Naive thymus-derived CD4-positive, alpha-beta T cell (primary cell): ENCODE data around the gene SCGB1C2. TPM values are rescaled to one million over a fixed set of nuclear protein-coding genes. Genes with fewer than 3 reads are reported as not detected.
A peak's percentile ranks its signal among the peaks of the same experiment; 100 is the strongest.

ENCODE experiments used
- ATAC-seq: fragments of 150-1000 bp; cut with Tn5 transposase; 2 replicates; pipeline ENCODE4 v1.10.0; 2021; ENCODE audit warnings: mild to moderate bottlenecking, moderate library complexity
- CTCF ChIA-PET: fragments of 350-600 bp; sonication (Branson Sonifier 250); formaldehyde crosslinking; loops from one replicate; lab custom pipeline; 2021; ENCODE audit warnings: antibody characterized with exemption; lab: Charles Lee
- POLR2A ChIA-PET: fragments of 350-600 bp; sonication (Branson Sonifier 250); formaldehyde crosslinking; loops from one replicate; lab custom pipeline; 2021; ENCODE audit warnings: antibody characterized with exemption, inconsistent platforms; lab: Charles Lee
- DNase-seq, 9 donors: peaks; one replicate each; pipeline versions ENCODE4 v3.0.0 to v3.0.0-alpha.2; 2020 to 2022; ENCODE audit warnings: mixed read lengths in 1 of 9
- H3K27ac ChIP-seq: one replicate; pipeline ENCODE4 v1.7.0; 2013; ENCODE audit warnings: mild to moderate bottlenecking, low read depth, low read length, moderate library complexity
- H3K27me3 ChIP-seq, 2 donors: one replicate each; pipeline ENCODE4 v1.7.0; 2013; ENCODE audit warnings: low read length in 2 of 2, mild to moderate bottlenecking in 2 of 2, moderate library complexity in 2 of 2; ENCODE audit not compliant: control insufficient read depth in 2 of 2, insufficient read depth in 2 of 2
- H3K36me3 ChIP-seq, 3 experiments: 1 replicate in 2 of 3; 2 replicates in 1 of 3; pipeline ENCODE4 v1.7.0; 2013; ENCODE audit warnings: low read length in 3 of 3, mild to moderate bottlenecking in 3 of 3, moderate library complexity in 1 of 3; ENCODE audit not compliant: insufficient read depth in 3 of 3, control insufficient read depth in 2 of 3
- H3K4me1 ChIP-seq, 2 donors: one replicate each; pipeline ENCODE4 v1.7.0; 2013; ENCODE audit warnings: low read length in 2 of 2, mild to moderate bottlenecking in 2 of 2, moderate library complexity in 1 of 2; ENCODE audit not compliant: control insufficient read depth in 2 of 2, insufficient read depth in 2 of 2
- H3K4me3 ChIP-seq: 2 replicates; pipeline ENCODE4 v1.7.0; 2013; ENCODE audit warnings: mild to moderate bottlenecking, low read length
- H3K9me3 ChIP-seq, 3 experiments: 1 replicate in 2 of 3; 2 replicates in 1 of 3; pipeline ENCODE4 v1.7.0; 2013; ENCODE audit warnings: low read length in 3 of 3; ENCODE audit not compliant: control insufficient read depth in 2 of 3
- H3K27ac Mint-ChIP-seq, 9 donors: one replicate each; pipeline ENCODE4 v1.8.0; 2020 to 2022; ENCODE audit warnings: mixed read lengths in 9 of 9, mild to moderate bottlenecking in 8 of 9, moderate library complexity in 5 of 9, inconsistent platforms in 2 of 9
- H3K27me3 Mint-ChIP-seq, 5 donors: one replicate each; pipeline ENCODE4 v1.8.0; 2021 to 2022; ENCODE audit warnings: mixed read lengths in 5 of 5, mild to moderate bottlenecking in 1 of 5
- H3K36me3 Mint-ChIP-seq, 5 donors: one replicate each; pipeline ENCODE4 v1.8.0; 2020 to 2022; ENCODE audit warnings: mixed read lengths in 5 of 5, mild to moderate bottlenecking in 3 of 5, inconsistent platforms in 1 of 5
- H3K4me1 Mint-ChIP-seq, 7 donors: one replicate each; pipeline ENCODE4 v1.8.0; 2020 to 2022; ENCODE audit warnings: mixed read lengths in 7 of 7, mild to moderate bottlenecking in 3 of 7, inconsistent platforms in 1 of 7
- H3K4me3 Mint-ChIP-seq, 10 donors: one replicate each; pipeline ENCODE4 v1.8.0; 2020 to 2022; ENCODE audit warnings: mild to moderate bottlenecking in 10 of 10, mixed read lengths in 10 of 10, moderate library complexity in 6 of 10, inconsistent platforms in 2 of 10
- H3K9me3 Mint-ChIP-seq, 11 donors: one replicate each; pipeline ENCODE4 v1.8.0; 2020 to 2022; ENCODE audit warnings: mixed read lengths in 11 of 11, mild to moderate bottlenecking in 4 of 11, inconsistent platforms in 1 of 11, moderate library complexity in 1 of 11
- intact Hi-C, 2 donors: fragments of 100-400 bp; cut with micrococcal nuclease; formaldehyde crosslinking; loops; one replicate each; pipeline ENCODE4 v1.15.1; 2023
- polyA plus RNA-seq, 2 donors: library from polyadenylated mRNA; unstranded; fragments of 300-500 nt; fragmentation: Illumina TruSeq; gene quantifications; one replicate each; pipeline ENCODE4 v1.2.3, GENCODE V29; 2021
- total RNA-seq, 6 experiments: library from RNA in 5 of 6; stranded (reverse) in 5 of 6; gene quantifications; 1 replicate in 5 of 6; 2 replicates in 1 of 6; pipeline ENCODE4 v1.2.3 and lab custom pipeline; 2021 to 2026

Gene SCGB1C2
- total and polyA plus RNA-seq, 7 experiments from 2014 or later, result not detected

GRCh38 chr17:160336-160735 is 23.0 kb downstream of the SCGB1C2 start:
- H3K9me3 Mint-ChIP-seq, result no peaks in the 10 kb centered on the region
- no peak overlapping the region for H3K27ac Mint-ChIP-seq
- H3K4me3 Mint-ChIP-seq, result no peak overlapping the region
- H3K27me3 Mint-ChIP-seq, result peaks cover 0 to 14% (median 0%) of the 10 kb centered on the region in 5 donors
- DNase-seq (no peak), ATAC-seq (no peak)
- POLR2A ChIA-PET, result no interaction called here
- Histone ChIP-seq H3K27me3 (no peaks in the 10 kb centered on the region), H3K4me1 (no peaks in the 10 kb centered on the region), H3K4me3 (no peak overlapping the region), H3K36me3 (no peaks in the 10 kb centered on the region), H3K27ac (no peak overlapping the region), H3K9me3 (no peaks in the 10 kb centered on the region)
- intact Hi-C loops, result no loop called here
- H3K36me3 Mint-ChIP-seq, result no peaks in the 10 kb centered on the region
- CTCF ChIA-PET, result no interaction called here
- H3K4me1 Mint-ChIP-seq, result peaks cover 0 to 4% (median 0%) of the 10 kb centered on the region in 7 donors

GRCh38 chr17:161481-161880 is 24.1 kb downstream of the SCGB1C2 start:
- Mint-ChIP-seq H3K4me1 (peaks cover 0 to 4% (median 0%) of the 10 kb centered on the region in 7 donors), H3K4me3 (no peak overlapping the region), H3K9me3 (no peaks in the 10 kb centered on the region), H3K27ac (no peak overlapping the region), H3K36me3 (no peaks in the 10 kb centered on the region), H3K27me3 (peaks cover 0 to 14% (median 0%) of the 10 kb centered on the region in 5 donors)
- ATAC-seq, result no peak
- no peaks in the 10 kb centered on the region for H3K36me3 ChIP-seq
- DNase-seq, result no peak
- ChIA-PET POLR2A (no interaction called here), CTCF (interaction anchor here (5.2 kb wide), 1 partner anchor 538 kb away, joined by 19 read pairs; no protein-coding TSS in a partner anchor)
- no peak overlapping the region for H3K4me3 ChIP-seq
- intact Hi-C loops, result no loop called here
- H3K27me3 ChIP-seq, result no peaks in the 10 kb centered on the region
- H3K27ac ChIP-seq, result no peak overlapping the region
- H3K9me3 ChIP-seq, result no peaks in the 10 kb centered on the region
- H3K4me1 ChIP-seq, result no peaks in the 10 kb centered on the region

- H3K4me1 Mint-ChIP-seq, result peaks cover 0 to 4% (median 0%) of the 10 kb centered on the region in 7 donors
- intact Hi-C loops, result no loop called here
- no peak overlapping the region for H3K4me3 Mint-ChIP-seq
- no peaks in the 10 kb centered on the region for H3K9me3 ChIP-seq
- no peak overlapping the region for H3K27ac ChIP-seq
- H3K27me3 ChIP-seq, result no peaks in the 10 kb centered on the region
- no peaks in the 10 kb centered on the region for H3K36me3 Mint-ChIP-seq
- ChIA-PET CTCF (interaction anchor here (0.7 to 5.2 kb wide), 2 partner anchors 216 to 537 kb away, joined by 6 to 19 read pairs; no protein-coding TSS in a partner anchor), POLR2A (no interaction called here)
- H3K27ac Mint-ChIP-seq, result no peak overlapping the region
- no peak overlapping the region for H3K4me3 ChIP-seq
- H3K27me3 Mint-ChIP-seq, result peaks cover 0 to 14% (median 0%) of the 10 kb centered on the region in 5 donors
- no peaks in the 10 kb centered on the region for H3K9me3 Mint-ChIP-seq
- DNase-seq (no peak), ATAC-seq (no peak)
- H3K4me1 ChIP-seq, result no peaks in the 10 kb centered on the region
- H3K36me3 ChIP-seq, result no peaks in the 10 kb centered on the region
Observed at GRCh38 chr17:162689-163088, 25.3 kb downstream of the SCGB1C2 start.

- CTCF ChIA-PET, result interaction anchor here (0.7 to 5.2 kb wide), 3 partner anchors 215 to 536 kb away, joined by 3 to 19 read pairs (median 6); no protein-coding TSS in a partner anchor
- H3K36me3 Mint-ChIP-seq, result no peaks in the 10 kb centered on the region
Observed at GRCh38 chr17:163514-164098, 26.2 kb downstream of the SCGB1C2 start.

GRCh38 chr17:164303-165235 is 27.2 kb downstream of the SCGB1C2 start:
- Histone ChIP-seq H3K4me1 (no peaks in the 10 kb centered on the region), H3K27me3 (no peaks in the 10 kb centered on the region), H3K36me3 (no peaks in the 10 kb centered on the region), H3K4me3 (no peak overlapping the region), H3K9me3 (no peaks in the 10 kb centered on the region), H3K27ac (no peak overlapping the region)
- H3K27me3 Mint-ChIP-seq, result peaks cover 0 to 10% (median 0%) of the 10 kb centered on the region in 5 donors
- H3K4me3 Mint-ChIP-seq, result no peak overlapping the region
- DNase-seq (peak in 7 of 9 donors; percentile 13 to 45 (median 28)), ATAC-seq (peak; percentile 54)
- H3K9me3 Mint-ChIP-seq, result no peaks in the 10 kb centered on the region
- H3K27ac Mint-ChIP-seq, result no peak overlapping the region
- CTCF ChIA-PET, result interaction anchor here (0.8 to 5.2 kb wide), 5 partner anchors 222 to 816 kb away, joined by 3 to 19 read pairs (median 5); no protein-coding TSS in a partner anchor
- POLR2A ChIA-PET, result no interaction called here
- intact Hi-C loops, result loop anchor here in 1 of 2 donors (2.0 kb wide), 2 partner anchors 222 to 536 kb away; no protein-coding TSS in a partner anchor
- no peaks in the 10 kb centered on the region for H3K36me3 Mint-ChIP-seq
- peaks cover 0 to 4% (median 0%) of the 10 kb centered on the region in 7 donors for H3K4me1 Mint-ChIP-seq

More at GRCh38 chr17:163514-164098, 26.2 kb downstream of the SCGB1C2 start:
- no peak for ATAC-seq
- intact Hi-C loops, result loop anchor here in 1 of 2 donors (2.0 kb wide), 2 partner anchors 223 to 537 kb away; no protein-coding TSS in a partner anchor
- H3K9me3 ChIP-seq, result no peaks in the 10 kb centered on the region
- Mint-ChIP-seq H3K9me3 (no peaks in the 10 kb centered on the region), H3K27me3 (peaks cover 0 to 10% (median 0%) of the 10 kb centered on the region in 5 donors), H3K4me3 (no peak overlapping the region), H3K27ac (no peak overlapping the region), H3K4me1 (peaks cover 0 to 4% (median 0%) of the 10 kb centered on the region in 7 donors)
- DNase-seq, result no peak
- POLR2A ChIA-PET, result no interaction called here
- H3K4me1 ChIP-seq, result no peaks in the 10 kb centered on the region
- no peaks in the 10 kb centered on the region for H3K27me3 ChIP-seq
- H3K36me3 ChIP-seq, result no peaks in the 10 kb centered on the region
- H3K27ac ChIP-seq, result no peak overlapping the region
- H3K4me3 ChIP-seq, result no peak overlapping the region

GRCh38 chr17:165939-166338 is 28.6 kb downstream of the SCGB1C2 start:
- no peaks in the 10 kb centered on the region for H3K9me3 Mint-ChIP-seq
- H3K4me1 ChIP-seq, result no peaks in the 10 kb centered on the region

More at GRCh38 chr17:165939-166338, 28.6 kb downstream of the SCGB1C2 start:
- Mint-ChIP-seq H3K4me1 (peaks cover 0 to 4% (median 0%) of the 10 kb centered on the region in 7 donors), H3K4me3 (no peak overlapping the region), H3K27me3 (peaks cover 0 to 10% (median 0%) of the 10 kb centered on the region in 5 donors), H3K36me3 (no peaks in the 10 kb centered on the region), H3K27ac (peak overlapping the region in 1 of 9 donors; percentile 13)
- no peaks in the 10 kb centered on the region for H3K36me3 ChIP-seq
- DNase-seq (no peak), ATAC-seq (no peak)
- ChIA-PET POLR2A (no interaction called here), CTCF (interaction anchor here (1.4 to 5.2 kb wide), 2 partner anchors 533 to 815 kb away, joined by 7 to 19 read pairs; no protein-coding TSS in a partner anchor)
- H3K9me3 ChIP-seq, result no peaks in the 10 kb centered on the region
- H3K27ac ChIP-seq, result no peak overlapping the region
- no peaks in the 10 kb centered on the region for H3K27me3 ChIP-seq
- H3K4me3 ChIP-seq, result no peak overlapping the region
- intact Hi-C loops, result loop anchor here in 1 of 2 donors (2.0 kb wide), 2 partner anchors 221 to 535 kb away; no protein-coding TSS in a partner anchor
